GM21390 (cell line): ENCODE results near the gene EEF1G.
"Not testable (repeated sequence)": the region's sequence is repeated elsewhere in the genome, so short reads cannot be mapped to it uniquely, and the experiment has no call there.

Experiments
- ATAC-seq: cut with Tn5 transposase; IDR thresholded peaks from one replicate; pipeline ENCODE4 v1.9.1; 2021; ENCODE audit not compliant: unreplicated experiment

The EEF1G gene, protein sequence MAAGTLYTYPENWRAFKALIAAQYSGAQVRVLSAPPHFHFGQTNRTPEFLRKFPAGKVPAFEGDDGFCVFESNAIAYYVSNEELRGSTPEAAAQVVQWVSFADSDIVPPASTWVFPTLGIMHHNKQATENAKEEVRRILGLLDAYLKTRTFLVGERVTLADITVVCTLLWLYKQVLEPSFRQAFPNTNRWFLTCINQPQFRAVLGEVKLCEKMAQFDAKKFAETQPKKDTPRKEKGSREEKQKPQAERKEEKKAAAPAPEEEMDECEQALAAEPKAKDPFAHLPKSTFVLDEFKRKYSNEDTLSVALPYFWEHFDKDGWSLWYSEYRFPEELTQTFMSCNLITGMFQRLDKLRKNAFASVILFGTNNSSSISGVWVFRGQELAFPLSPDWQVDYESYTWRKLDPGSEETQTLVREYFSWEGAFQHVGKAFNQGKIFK

DNA sequence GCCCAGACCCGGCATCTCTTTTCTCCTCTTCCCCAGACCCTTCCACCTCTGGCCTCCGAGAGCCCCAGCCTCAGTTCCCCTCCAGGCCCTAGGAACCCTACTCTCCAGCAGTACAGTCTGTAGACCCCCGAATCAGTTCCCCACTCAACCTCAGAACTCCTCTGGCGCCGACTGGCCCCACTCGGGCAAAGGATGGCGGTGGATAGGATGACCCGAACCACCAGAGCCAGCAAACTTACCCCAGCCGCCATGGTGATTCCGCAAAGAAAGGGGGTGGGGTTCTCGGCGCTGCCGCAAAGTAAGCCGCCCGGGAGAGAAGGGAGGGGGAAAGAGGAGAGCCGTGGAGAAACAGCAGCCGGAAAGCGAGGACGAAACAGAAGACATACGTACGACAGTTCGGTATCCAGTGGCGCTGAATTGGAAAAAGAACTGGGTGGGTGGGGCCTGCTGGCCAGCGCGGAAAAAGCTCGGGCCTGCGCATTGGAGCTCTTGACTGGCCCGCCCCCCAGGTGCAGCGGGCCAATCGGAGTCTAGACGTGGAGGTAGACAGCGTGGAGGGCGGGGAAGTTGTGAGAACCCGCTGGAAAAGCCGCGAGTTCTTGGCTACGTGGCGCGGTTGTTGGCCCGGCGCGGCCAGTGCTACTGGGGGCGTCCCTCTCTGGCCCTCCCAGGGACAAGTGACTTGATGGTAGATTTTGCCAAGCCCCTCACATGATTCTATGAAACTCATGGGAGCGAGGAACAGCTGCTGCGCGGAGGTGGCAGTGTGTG is at the start of gene EEF1G:
Gene EEF1G (minus strand): TSS at position 300 of the 771 bp plus-strand sequence. CDS start 49 bp downstream, at position 251.
- ATAC-seq: peak; percentile 71

DNA sequence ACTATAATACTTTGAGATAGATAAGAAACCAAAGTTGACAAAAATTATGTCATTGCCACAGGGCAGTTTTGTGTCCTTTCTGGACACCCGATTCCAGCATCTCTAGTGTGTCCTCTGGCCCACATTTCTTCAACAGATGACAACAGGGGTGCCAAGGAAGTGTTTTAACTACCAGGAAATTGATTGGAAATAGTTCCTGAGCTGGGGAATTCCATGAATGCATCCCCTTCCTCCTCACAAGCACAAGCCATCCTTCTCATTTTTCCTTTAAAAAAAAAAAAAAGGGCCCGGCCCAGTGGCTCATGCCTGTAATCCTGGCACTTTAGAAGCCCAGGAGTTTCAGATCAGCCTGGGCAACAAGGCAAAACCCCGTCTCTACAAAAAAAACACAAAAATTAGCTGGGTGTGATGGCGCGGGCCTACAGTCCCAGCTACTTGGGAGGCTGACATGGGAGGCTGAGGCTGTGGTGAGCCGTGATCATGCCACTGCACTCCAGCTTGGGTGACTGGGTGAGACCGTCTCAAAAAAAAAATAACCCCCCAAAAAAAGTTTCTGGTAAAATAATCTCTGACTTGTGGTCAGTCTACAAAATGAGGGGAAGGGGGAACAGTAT is 48.9 kb upstream of the EEF1G start:
- no peak for ATAC-seq

DNA sequence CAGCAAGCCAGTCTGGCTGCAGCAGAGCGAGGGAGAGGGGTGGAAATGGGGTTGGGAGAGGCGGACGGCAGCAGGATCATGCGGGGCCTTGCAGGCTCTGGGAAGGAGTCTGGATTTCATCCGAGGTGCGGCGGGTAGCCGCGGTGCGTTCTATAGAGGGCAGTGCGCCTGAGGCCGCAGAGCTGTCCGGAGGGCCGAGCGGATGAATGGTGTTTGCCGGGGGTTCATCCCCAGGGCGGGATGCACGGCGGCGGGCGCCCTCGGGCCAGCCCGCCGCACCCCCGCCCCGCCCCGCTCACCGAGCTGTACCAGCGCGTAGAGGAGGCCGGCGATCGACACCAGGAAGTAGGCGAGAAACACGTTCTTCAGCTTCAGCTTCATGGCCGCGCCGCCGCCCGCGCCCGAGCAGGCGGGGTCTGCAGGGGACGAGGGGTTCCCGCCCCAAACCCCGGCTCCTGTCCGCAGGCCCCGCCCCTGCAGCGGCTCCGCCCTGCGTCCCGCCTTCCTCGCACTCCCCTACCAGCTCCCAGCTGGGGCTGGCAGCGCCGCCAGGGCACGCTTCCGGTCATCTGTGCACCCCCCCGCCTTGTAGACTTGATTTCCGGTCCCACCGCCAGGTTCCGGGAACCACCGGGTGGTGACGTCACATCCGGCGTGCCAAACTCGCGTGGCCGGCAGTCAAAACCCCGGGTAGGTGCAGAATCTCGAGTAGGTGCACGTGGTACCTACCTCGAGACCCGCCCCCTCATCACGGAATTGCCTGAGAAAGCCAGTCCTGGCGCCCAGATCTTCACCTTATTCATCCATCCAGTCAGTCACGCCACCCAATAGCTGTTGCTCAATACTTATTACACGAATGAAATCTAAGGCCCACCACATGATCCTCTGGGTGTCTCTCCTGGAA is 48.1 kb upstream of the EEF1G start, which contains the start of gene B3GAT3:
Gene B3GAT3 (minus strand): TSS at position 420 of the 904 bp plus-strand sequence. CDS start 39 bp downstream, at position 381.
- ATAC-seq: peak; percentile 91

DNA sequence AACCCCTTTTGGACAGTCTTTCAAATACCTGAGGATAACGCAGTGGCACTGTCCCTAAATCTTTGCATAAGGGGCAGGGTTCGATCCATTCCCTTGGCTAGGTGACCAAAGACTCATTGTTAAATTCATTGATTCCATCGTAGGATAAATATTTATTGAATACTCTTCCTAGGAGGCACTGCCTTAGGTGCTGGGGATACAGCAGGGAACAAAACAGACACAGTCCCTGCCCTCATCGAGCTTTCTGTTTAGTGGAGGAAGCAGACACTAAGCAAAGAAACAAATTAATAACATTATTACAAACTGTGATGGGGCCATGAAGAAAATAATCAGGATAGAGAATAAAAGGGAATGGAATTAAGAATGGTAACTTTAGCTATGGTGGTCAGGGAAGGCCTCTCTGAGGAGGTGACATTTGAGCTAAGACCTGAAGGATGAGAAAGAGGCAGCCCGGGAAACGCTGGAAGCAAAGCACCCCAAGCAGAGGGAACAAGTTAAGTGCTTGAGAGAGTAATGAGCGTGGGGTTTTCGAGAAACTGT is 47.4 kb upstream of the EEF1G start:
- no peak for ATAC-seq

DNA sequence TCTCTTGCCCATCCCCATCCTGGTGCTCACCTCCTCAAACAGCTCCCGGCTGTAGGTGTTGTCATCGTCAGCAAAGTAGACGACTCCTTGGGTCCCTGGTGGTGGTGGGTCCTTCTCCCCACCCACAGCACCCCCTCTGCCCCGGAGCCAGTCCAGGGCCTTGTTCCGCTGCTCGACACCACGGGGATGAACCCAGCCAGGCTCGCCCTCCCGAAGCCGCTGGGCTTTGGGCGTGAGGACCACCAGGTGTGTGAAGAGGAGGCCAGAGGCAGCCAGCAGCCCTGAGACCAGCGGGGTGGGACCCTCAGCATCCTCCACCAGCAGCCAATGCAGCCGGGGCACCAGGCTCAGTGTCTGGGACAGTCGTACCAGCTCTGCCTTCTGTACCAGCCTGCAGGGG is 43.3 kb upstream of the EEF1G start:
- not testable (repeated sequence) for ATAC-seq

DNA sequence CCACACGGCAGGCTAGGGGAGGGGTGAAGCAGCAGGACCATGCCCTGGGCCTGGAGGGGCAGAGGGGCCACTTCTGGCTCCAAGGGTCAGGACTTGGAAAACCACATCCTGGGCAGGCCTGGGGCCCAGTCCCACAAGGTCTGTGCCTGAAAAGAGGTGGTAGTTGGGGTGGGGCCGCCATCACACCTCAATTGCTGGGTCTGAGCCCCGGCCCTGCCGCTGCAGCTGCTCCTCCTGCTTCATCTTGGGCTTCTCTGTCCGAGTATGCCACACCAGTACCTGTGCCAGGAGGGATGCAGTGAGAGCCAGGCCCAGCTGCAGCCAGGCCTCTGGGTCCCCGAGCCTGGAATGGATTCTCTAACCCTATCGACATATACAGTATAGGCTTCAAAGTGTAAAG is 41.8 kb upstream of the EEF1G start:
- ATAC-seq: no peak

DNA sequence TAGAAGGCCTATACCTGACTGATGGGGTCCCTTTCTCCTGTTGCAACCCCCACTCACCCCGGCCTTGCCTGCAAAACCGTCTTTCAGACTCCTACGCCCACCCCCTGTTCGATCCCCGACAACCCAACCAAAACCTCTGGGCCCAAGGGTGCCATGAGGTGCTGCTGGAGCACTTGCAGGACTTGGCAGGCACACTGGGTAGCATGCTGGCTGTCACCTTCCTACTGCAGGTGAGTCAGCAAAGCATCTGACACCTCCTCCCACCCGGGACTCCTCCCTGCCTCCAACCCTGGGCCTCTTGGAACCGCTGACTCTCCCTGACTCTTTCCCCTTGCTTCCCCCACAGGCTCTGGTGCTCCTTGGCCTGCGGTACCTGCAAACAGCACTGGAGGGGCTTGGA is 40.6 kb upstream of the EEF1G start:
- no peak for ATAC-seq

DNA sequence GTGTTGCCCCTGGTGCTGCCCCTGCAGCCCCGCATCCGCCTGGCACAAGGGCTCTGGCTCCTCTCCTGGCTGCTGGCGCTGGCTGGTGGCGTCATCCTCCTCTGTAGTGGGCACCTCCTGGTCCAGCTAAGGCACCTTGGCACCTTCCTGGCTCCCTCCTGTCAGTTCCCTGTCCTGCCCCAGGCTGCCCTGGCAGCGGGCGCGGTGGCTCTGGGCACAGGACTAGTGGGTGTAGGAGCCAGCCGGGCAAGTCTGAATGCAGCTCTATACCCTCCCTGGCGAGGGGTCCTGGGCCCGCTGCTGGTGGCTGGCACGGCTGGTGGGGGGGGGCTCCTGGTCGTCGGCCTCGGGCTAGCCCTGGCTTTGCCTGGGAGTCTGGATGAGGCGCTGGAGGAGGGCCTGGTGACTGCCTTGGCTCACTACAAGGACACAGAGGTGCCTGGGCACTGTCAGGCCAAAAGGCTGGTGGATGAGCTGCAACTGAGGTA is 39.6 kb upstream of the EEF1G start:
- ATAC-seq: no peak

DNA sequence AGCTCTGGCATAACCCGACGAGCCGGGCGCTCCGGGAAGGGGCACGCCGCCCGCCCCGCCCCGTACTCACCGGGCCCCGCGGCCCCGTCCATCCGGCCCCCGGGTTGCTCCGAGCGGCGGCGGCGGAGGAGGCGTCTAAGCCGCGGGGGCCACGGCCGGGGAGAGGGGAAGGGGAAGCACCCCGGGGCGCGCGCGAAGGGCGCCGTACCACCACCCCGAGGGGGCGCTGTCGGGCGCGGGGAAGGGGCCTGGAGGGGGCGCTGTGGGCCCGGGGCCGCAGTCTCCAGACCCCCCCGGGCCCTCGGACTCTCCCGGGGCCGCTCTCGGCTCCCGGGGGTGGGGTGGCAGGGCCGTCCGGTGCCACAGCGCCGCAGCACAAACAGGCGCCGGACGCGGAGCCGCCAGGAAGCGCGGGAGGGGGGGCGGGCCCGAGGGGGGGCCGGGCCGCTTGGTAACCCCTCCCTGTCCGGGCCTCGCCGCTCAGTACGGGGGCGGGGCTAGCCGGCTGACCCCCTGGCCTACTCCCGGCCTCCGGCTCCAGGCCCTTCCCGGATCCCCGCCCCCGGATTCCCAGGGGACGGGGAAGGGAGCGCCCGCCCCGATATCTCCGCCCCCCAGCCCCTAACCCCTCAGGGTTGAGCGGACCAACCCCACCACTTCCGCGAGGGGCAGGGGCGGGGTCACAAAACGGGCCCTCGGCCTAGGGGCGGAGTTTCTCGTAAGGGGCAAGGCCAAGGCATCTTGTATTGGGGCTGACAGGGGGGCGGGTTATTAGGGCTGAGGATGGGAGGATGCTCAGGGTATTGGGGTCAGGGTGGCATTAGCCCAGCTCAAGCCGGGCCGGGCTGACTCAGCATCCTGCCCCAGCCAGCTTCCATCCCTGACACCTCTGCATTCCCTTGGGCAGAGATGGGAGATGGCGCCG is 38.9 kb upstream of the EEF1G start, which contains the start of the genes EML3 and ROM1:
Gene EML3 (minus strand): TSS at position 410 of the 925 bp plus-strand sequence. CDS start 318 bp downstream, at position 92.
Gene ROM1 (plus strand): TSS at position 892 of the 925 bp plus-strand sequence. CDS start 25 bp downstream, at position 917.
- peak; percentile 68 for ATAC-seq

DNA sequence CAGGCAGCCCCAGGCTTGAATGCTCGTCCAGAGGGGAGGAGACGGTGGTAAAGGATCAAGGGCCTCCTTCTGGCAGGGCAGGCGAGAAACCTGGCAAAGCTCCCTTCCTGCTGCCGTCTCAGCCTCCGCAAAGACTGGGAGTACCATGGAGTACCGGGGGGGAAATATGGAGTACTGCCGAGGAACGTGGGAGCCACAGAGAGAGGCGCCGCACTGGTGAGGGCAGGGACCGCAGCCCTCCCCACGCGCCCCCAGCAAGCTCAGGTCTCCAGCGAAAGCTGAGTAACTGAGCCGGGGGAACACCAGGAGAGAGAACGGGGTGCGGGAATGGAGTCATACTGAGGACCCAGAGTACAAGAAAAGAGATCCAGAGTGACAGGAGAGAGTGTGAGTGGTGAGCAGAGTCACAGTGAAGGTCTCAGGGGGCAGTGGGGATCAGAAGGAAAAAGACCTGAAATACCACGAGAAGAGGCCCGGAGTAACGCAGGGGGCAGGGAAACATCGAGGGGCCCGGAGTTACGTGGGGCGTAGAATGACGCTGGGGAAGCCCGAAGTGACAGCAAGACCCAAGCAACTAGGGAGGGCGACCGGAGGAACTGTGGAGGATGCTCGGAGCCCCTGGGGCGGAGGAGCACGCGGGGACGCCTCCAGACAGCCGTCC is 38.1 kb upstream of the EEF1G start:
- ATAC-seq: peak; percentile 6

DNA sequence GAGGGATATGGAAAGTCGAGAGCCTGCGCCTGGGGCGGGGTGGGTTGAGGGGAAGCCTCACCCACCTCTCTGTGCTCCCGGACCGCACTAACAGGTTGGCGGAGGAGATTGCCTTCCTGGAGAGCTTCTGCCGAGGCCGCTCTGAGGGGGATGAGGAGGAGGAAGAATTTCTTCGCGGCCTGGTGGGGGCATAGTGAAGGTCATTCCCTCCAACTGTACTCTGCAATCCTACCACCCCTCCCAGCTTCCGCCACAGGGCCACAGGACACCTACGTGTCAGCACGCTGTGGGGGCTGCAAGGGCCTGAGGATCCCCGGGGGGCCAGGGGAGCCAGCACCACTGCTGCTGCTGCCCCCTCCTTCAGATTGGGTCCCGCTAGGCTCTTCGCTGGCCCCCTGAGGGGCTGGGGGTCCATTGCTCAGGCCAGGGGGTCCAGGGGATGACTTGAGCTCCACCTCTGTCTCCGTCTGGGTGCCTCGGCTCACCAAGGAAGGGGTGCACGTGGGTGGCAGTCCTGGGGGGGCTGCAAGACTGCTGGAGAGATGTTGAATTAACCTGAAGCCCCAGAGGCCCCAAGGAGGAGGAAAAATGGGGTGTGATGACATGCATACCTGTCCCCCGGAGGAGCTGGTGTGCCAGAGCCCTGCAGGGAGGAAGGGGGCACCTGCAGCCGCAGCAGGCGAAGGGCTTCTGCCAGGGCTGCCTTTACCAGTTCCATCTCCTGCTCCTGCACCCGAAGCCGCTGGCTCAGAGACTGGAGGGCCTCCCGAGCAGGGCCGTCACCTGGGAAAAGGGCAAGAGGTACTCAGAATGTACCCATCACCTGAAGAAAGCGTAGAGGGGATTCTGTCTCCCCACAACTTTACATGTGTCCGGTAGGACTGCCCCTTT is 37.4 kb upstream of the EEF1G start:
- ATAC-seq: no peak

DNA sequence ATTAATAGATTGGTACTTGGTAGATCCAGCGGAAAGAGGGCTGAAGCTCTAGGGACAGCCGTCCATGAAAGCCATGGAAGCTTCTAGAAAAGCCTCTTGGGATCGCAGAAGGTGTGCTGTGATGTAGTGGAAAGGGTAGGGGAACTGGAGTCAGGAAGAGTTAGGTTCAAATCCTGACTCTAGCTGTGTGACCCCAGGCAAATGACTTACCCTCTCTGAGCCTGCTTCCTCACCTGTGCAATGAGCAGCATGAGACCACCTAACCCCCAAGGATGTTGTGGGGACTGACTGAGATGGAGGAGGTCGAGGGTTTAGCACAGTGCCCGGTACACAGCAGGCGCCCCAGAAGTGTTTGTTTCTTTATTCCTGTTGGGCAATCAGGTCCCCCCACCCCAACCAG is 36.7 kb upstream of the EEF1G start:
- ATAC-seq: no peak

DNA sequence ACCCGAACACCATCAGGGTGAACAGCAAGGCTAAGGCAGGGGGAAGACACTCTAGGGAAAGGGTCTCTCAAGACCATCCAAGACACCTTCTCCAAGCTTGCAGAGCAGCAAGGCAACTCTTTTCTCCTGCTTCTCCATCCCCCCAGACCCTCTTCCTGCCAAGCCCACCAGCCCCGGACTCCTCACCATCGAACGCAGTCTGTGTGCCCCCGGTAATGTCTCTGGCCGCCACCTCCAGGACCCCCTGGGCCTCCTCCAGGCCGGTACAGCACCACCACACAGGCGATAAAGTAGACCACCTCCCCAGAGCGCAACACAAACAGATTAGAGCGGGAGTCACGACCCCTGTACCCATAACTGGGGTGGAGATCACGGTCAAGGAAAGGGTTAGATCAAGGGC is 35.1 kb upstream of the EEF1G start:
- ATAC-seq: no peak

DNA sequence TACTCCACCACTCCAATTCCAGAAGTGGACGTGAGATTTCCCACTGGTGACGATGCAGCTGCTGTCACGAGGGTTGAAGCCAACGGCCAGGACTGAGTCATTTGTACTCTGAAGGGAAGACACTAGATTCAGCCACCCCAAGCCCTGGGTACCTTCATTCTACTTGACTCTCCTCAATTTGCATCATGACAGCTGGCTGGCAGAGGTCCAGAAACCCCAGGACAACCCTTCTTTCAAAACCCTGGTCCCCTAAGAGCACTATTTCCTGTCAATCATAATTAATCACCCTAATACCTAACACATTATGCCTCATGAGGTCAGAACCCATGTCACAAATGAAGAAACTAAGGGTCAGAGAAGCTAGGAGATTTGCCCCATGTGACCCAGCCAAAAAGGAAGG is 34.0 kb upstream of the EEF1G start:
- no peak for ATAC-seq

DNA sequence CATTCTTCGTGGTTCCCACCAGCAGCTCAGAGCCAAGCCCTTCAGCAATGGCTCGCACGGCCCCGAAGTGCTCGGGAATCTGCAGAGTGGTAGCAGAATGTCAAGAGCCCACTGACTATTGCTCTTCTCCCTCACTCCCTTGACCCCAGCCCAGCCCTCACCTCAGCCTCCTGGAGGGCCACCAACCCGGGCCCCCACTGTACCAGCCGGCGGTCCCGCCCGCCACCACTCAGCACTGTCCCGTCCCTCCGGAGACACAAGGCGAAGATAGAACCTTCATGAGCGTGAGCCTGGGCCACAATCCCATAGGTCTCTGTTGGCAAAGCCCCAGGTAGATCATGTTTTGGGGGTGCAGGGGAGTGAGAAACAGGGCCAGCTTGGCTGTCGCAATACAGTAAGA is 32.2 kb upstream of the EEF1G start:
- no peak for ATAC-seq

DNA sequence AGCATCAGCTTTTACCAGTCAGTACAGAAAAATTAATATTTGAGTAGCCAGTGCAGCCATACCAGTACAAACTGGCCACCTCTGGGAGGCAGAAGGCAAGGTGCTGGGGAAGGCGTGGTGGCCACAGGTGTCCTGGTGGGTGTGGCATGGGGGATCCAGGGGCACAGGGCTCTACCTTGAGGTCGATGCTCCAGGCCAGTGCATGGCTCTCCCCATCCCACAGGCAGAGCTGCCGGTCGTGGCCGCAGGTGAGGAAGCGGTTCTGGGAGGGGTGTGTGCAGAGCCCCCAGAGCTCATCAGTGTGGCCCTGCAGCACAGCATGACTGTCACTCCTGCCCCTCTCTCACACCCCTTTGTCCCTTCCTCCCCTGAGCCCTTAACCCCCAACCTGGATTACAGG is 31.8 kb upstream of the EEF1G start:
- ATAC-seq: no peak

DNA sequence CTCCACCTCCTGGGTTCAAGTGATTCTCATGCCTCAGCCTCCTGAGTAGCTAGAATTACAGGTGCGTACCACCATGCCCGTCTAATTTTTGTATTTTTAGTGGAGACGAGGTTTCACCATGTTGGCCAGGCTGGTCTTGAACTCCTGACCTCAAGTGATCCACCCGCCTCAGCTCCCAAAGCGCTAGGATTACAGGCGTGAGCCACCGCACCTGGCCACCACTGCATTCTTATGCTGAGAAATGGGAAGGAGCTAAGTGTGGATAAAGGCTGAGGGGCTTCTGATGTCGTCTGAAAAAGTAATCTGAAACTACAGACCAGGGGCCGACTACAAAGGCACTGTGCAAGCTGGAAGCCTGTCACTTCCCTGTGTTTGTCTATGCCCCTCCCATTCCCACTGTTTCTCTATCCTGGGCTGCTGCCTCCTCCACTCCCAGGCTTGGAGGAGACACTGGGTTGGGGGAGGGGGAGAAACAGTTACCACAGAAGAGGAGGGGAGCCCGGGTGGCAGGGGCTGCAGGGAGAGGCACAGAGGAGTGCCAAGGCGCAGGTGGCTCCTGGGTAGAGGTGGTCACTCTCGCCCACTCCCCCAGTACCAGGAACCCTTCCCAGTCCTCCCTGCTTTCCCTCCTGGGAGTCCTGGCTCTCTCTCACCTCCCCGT is 30.9 kb upstream of the EEF1G start:
- ATAC-seq: no peak
